CD8-positive, alpha-beta memory T cell (primary cell): Measurements from ENCODE around the gene FGB. TPM values are rescaled to one million over a fixed set of nuclear protein-coding genes. Genes with fewer than 3 reads are reported as not detected.

Experiments
- CTCF ChIA-PET: fragments of 350-600 bp; sonication (Branson Sonifier 250); formaldehyde crosslinking; loops from one replicate; lab custom pipeline; 2021; ENCODE audit warnings: antibody characterized with exemption; lab: Charles Lee
- POLR2A ChIA-PET: fragments of 350-600 bp; sonication (Branson Sonifier 250); formaldehyde crosslinking; loops from one replicate; lab custom pipeline; 2021; ENCODE audit warnings: antibody characterized with exemption; lab: Charles Lee
- DNase-seq, 5 donors: peaks; one replicate each; pipeline versions ENCODE4 v3.0.0 to v3.0.0-alpha.2; 2020 to 2022; ENCODE audit warnings: mixed read lengths in 1 of 5
- H3K27ac ChIP-seq: one replicate; pipeline ENCODE4 v1.7.0; 2013; ENCODE audit warnings: low read depth, mild to moderate bottlenecking, low read length, moderate library complexity
- H3K27me3 ChIP-seq: 2 replicates; pipeline ENCODE4 v1.7.0; 2013; ENCODE audit warnings: low read length, mild to moderate bottlenecking; ENCODE audit not compliant: insufficient read depth, poor library complexity, severe bottlenecking
- H3K36me3 ChIP-seq: 2 replicates; pipeline ENCODE4 v1.7.0; 2013; ENCODE audit warnings: mild to moderate bottlenecking, low read length, moderate library complexity; ENCODE audit not compliant: insufficient read depth
- H3K4me1 ChIP-seq: 2 replicates; pipeline ENCODE4 v1.7.0; 2013; ENCODE audit warnings: mild to moderate bottlenecking, low read length, moderate library complexity; ENCODE audit not compliant: insufficient read depth
- H3K4me3 ChIP-seq: 2 replicates; pipeline ENCODE4 v1.7.0; 2013; ENCODE audit warnings: mild to moderate bottlenecking, low read length
- H3K9me3 ChIP-seq: 2 replicates; pipeline ENCODE4 v1.7.0; 2013; ENCODE audit warnings: mild to moderate bottlenecking, low read length
- H3K27ac Mint-ChIP-seq, 8 donors: one replicate each; pipeline ENCODE4 v1.8.0; 2020 to 2021; ENCODE audit warnings: mixed read lengths in 8 of 8, mild to moderate bottlenecking in 6 of 8, inconsistent platforms in 3 of 8, moderate library complexity in 3 of 8
- H3K27me3 Mint-ChIP-seq, 2 donors: one replicate each; pipeline ENCODE4 v1.8.0; 2020 to 2021; ENCODE audit warnings: mixed read lengths in 2 of 2, mild to moderate bottlenecking in 1 of 2, moderate library complexity in 1 of 2
- H3K36me3 Mint-ChIP-seq, 3 donors: one replicate each; pipeline ENCODE4 v1.8.0; 2020 to 2021; ENCODE audit warnings: mixed read lengths in 3 of 3, inconsistent platforms in 1 of 3, mild to moderate bottlenecking in 1 of 3
- H3K4me1 Mint-ChIP-seq, 3 donors: one replicate each; pipeline ENCODE4 v1.8.0; 2020 to 2021; ENCODE audit warnings: mixed read lengths in 3 of 3, inconsistent platforms in 1 of 3, mild to moderate bottlenecking in 1 of 3
- H3K4me3 Mint-ChIP-seq, 7 donors: one replicate each; pipeline ENCODE4 v1.8.0; 2020 to 2021; ENCODE audit warnings: mixed read lengths in 7 of 7, mild to moderate bottlenecking in 6 of 7, moderate library complexity in 4 of 7, inconsistent platforms in 2 of 7
- H3K9me3 Mint-ChIP-seq, 5 donors: one replicate each; pipeline ENCODE4 v1.8.0; 2020 to 2022; ENCODE audit warnings: mixed read lengths in 5 of 5, mild to moderate bottlenecking in 3 of 5, moderate library complexity in 2 of 5, inconsistent platforms in 1 of 5
- polyA plus RNA-seq: library from polyadenylated mRNA; unstranded; fragments of 300-500 nt; fragmentation: Illumina TruSeq; gene quantifications from one replicate; pipeline ENCODE4 v1.2.3, GENCODE V29; 2021
- total RNA-seq, 2 experiments: library from RNA; stranded (reverse); gene quantifications; one replicate each; pipeline ENCODE4 v1.2.3, GENCODE V29; 2021

Gene FGB
- total RNA-seq = not detected
- polyA plus RNA-seq = not detected

- no peak within 1 kb of the TSS for H3K4me3 Mint-ChIP-seq
- no peaks in the 10 kb centered on the region for H3K9me3 ChIP-seq
- ChIA-PET CTCF (no interaction called here), POLR2A (no interaction called here)
- no peak for DNase-seq
- H3K36me3 Mint-ChIP-seq = no peaks in the 10 kb centered on the region
- no peak within 1 kb of the TSS for H3K27ac Mint-ChIP-seq
- H3K27me3 Mint-ChIP-seq = peaks cover 0 to 20% of the 10 kb centered on the region in 2 donors
- H3K4me1 Mint-ChIP-seq = peaks cover 0 to 5% (median 0%) of the 10 kb centered on the region in 3 donors
- no peaks in the 10 kb centered on the region for H3K27me3 ChIP-seq
- H3K9me3 Mint-ChIP-seq = no peaks in the 10 kb centered on the region
- no peak within 1 kb of the TSS for H3K27ac ChIP-seq
- H3K4me3 ChIP-seq = no peak within 1 kb of the TSS
- H3K36me3 ChIP-seq = no peaks in the 10 kb centered on the region
- H3K4me1 ChIP-seq = no peaks in the 10 kb centered on the region
Measured at GRCh38 chr4:154562697-154563254, at the start of gene FGB. FGB (plus strand) TSS chr4:154563011; CDS start chr4:154563019, 8 bp downstream.

DNA sequence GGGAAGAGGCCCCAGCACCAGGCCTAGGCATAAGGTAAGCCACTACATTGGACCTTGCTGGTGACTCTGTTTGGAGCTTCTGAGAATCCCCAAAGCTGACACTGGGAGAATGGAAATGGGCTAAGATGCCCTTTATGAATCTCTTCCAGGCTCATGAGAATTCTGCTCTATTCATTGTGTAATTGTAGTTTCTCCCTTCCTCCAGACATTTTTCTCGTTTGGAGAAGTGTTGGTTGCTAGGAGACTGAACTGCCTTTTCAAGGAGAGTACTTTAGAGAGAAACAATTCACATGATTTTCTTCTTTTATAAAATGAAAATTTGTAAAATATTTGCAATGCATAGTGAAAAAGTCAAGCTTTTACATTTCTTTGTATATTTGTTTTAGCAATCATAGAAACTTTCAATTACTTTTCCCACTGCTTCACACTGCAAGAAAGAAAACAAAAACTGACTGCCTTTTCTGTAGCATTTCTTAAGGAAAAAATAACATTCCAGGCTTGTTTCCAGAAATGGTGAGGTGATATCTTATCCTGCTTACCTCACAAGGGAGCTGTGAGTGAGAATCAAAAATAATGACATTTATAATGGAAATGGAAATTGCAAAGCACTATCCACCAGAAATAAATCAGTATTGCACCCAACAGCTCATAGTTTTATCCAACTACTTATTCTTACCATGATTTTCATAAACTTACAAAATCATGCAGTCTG, 46.3 kb upstream of the FGB start:
- Histone ChIP-seq H3K27me3 (peaks cover 5% of the 10 kb centered on the region), H3K9me3 (no peaks in the 10 kb centered on the region), H3K27ac (no peak overlapping the region), H3K4me3 (no peak overlapping the region), H3K4me1 (no peaks in the 10 kb centered on the region), H3K36me3 (no peaks in the 10 kb centered on the region)
- CTCF ChIA-PET = no interaction called here
- peaks cover 17 to 70% of the 10 kb centered on the region in 2 donors for H3K27me3 Mint-ChIP-seq
- H3K4me1 Mint-ChIP-seq = no peaks in the 10 kb centered on the region
- no peak overlapping the region for H3K27ac Mint-ChIP-seq
- no peak for DNase-seq
- POLR2A ChIA-PET = no interaction called here
- no peaks in the 10 kb centered on the region for H3K36me3 Mint-ChIP-seq
- H3K9me3 Mint-ChIP-seq = peaks cover 0 to 3% (median 0%) of the 10 kb centered on the region in 5 donors
- H3K4me3 Mint-ChIP-seq = no peak overlapping the region

- Mint-ChIP-seq H3K4me3 (no peak overlapping the region), H3K4me1 (no peaks in the 10 kb centered on the region), H3K36me3 (no peaks in the 10 kb centered on the region), H3K27me3 (peaks cover 18 to 68% of the 10 kb centered on the region in 2 donors), H3K27ac (no peak overlapping the region), H3K9me3 (peaks cover 0 to 3% (median 0%) of the 10 kb centered on the region in 5 donors)
- H3K36me3 ChIP-seq = no peaks in the 10 kb centered on the region
- no peaks in the 10 kb centered on the region for H3K9me3 ChIP-seq
- DNase-seq = no peak
- no peaks in the 10 kb centered on the region for H3K4me1 ChIP-seq
- H3K27ac ChIP-seq = no peak overlapping the region
- CTCF ChIA-PET = no interaction called here
- H3K27me3 ChIP-seq = peaks cover 5% of the 10 kb centered on the region
- H3K4me3 ChIP-seq = no peak overlapping the region
- POLR2A ChIA-PET = no interaction called here
Measured at GRCh38 chr4:154517591-154517990, 45.2 kb upstream of the FGB start.

- Histone ChIP-seq H3K4me3 (no peak overlapping the region), H3K27ac (no peak overlapping the region), H3K4me1 (no peaks in the 10 kb centered on the region), H3K27me3 (peaks cover 5% of the 10 kb centered on the region), H3K36me3 (no peaks in the 10 kb centered on the region), H3K9me3 (no peaks in the 10 kb centered on the region)
- Mint-ChIP-seq H3K27ac (no peak overlapping the region), H3K4me3 (no peak overlapping the region), H3K4me1 (no peaks in the 10 kb centered on the region), H3K27me3 (peaks cover 18 to 68% of the 10 kb centered on the region in 2 donors), H3K9me3 (no peaks in the 10 kb centered on the region), H3K36me3 (no peaks in the 10 kb centered on the region)
- no peak for DNase-seq
- CTCF ChIA-PET = interaction anchor here (1.3 kb wide), 1 partner anchor 8 kb away, joined by 5 read pairs; no protein-coding TSS in a partner anchor
- POLR2A ChIA-PET = no interaction called here
Measured at GRCh38 chr4:154519214-154519613, 43.6 kb upstream of the FGB start.

DNA sequence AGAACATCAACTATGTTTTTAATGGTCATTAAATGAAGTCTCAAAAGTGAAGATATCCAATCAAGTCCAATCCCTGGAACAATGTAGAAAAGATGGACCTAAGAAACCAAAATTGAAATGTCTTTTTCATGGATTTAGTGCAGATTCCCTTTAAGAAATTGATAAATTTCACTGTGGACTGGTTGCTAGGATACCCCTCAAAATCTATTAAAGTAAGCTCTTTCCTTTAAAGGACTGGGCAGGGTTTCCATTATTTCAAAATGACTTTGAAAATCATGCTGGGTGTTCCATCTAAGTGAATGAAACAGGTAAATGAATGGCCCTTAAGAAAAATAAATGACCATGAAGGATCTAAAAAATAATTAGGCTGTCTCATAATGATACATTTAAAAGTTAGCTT, 41.2 kb upstream of the FGB start:
- Mint-ChIP-seq H3K27me3 (peaks cover 27 to 76% of the 10 kb centered on the region in 2 donors), H3K4me3 (no peak overlapping the region), H3K4me1 (no peaks in the 10 kb centered on the region), H3K27ac (no peak overlapping the region), H3K36me3 (peaks cover 0 to 1% (median 0%) of the 10 kb centered on the region in 3 donors), H3K9me3 (no peaks in the 10 kb centered on the region)
- Histone ChIP-seq H3K27ac (no peak overlapping the region), H3K36me3 (no peaks in the 10 kb centered on the region), H3K27me3 (peaks cover 5% of the 10 kb centered on the region), H3K4me3 (no peak overlapping the region), H3K9me3 (no peaks in the 10 kb centered on the region), H3K4me1 (no peaks in the 10 kb centered on the region)
- POLR2A ChIA-PET = no interaction called here
- no peak for DNase-seq
- CTCF ChIA-PET = no interaction called here

DNA sequence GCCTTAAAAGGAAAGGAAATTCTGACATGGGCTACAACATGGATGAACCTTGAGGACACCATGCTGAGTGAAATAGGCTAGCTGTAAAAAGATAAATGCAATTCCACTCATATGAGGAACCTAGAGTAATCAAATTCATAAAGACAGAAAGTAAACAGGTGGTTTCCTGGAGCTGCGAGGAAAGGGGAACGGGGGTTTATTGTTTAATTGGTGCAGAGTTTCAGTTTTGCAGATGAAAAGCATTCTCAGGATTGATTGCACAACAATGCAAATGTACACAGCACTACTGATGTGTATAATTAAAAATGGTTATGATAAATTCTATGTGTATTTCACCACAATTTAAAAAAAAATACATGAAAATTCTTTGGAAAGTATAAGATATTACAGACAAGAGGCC, 36.7 kb upstream of the FGB start:
- CTCF ChIA-PET = no interaction called here
- no peaks in the 10 kb centered on the region for H3K4me1 ChIP-seq
- H3K36me3 ChIP-seq = no peaks in the 10 kb centered on the region
- H3K9me3 Mint-ChIP-seq = no peaks in the 10 kb centered on the region
- no peak overlapping the region for H3K4me3 Mint-ChIP-seq
- H3K9me3 ChIP-seq = no peaks in the 10 kb centered on the region
- no peaks in the 10 kb centered on the region for H3K4me1 Mint-ChIP-seq
- H3K27me3 Mint-ChIP-seq = peaks cover 20 to 51% of the 10 kb centered on the region in 2 donors
- H3K36me3 Mint-ChIP-seq = peaks cover 0 to 1% (median 0%) of the 10 kb centered on the region in 3 donors
- no peak overlapping the region for H3K27ac Mint-ChIP-seq
- no peak overlapping the region for H3K4me3 ChIP-seq
- DNase-seq = no peak
- H3K27ac ChIP-seq = no peak overlapping the region
- POLR2A ChIA-PET = no interaction called here
- no peaks in the 10 kb centered on the region for H3K27me3 ChIP-seq

DNA sequence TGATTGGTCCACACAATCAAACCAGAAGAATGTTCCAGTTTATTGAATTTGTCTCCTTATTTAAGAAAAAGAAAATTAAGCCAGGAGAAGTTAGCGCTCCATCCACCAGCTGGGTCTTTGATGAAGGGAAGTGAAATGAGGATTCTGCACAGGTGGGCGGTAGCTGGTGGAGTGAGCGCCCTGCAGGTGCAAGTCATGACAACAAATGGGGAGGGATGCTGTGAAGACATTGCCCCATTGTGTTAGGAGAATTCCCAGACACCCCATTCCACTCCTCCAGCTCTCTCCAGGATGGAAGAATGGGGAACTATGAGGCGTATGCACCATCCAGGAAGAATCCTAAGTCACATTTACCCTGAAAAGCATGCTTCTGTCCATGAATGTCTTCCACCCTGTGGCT, 35.5 kb upstream of the FGB start:
- no peak for DNase-seq
- Mint-ChIP-seq H3K27me3 (peaks cover 20 to 44% of the 10 kb centered on the region in 2 donors), H3K4me3 (no peak overlapping the region), H3K4me1 (no peaks in the 10 kb centered on the region), H3K9me3 (no peaks in the 10 kb centered on the region), H3K27ac (no peak overlapping the region), H3K36me3 (peaks cover 0 to 1% (median 0%) of the 10 kb centered on the region in 3 donors)
- Histone ChIP-seq H3K36me3 (no peaks in the 10 kb centered on the region), H3K27me3 (no peaks in the 10 kb centered on the region), H3K9me3 (no peaks in the 10 kb centered on the region), H3K27ac (no peak overlapping the region), H3K4me3 (no peak overlapping the region), H3K4me1 (no peaks in the 10 kb centered on the region)
- ChIA-PET CTCF (no interaction called here), POLR2A (no interaction called here)

GRCh38 chr4:154528869-154529268, 33.9 kb upstream of the FGB start:
- Histone ChIP-seq H3K27ac (no peak overlapping the region), H3K27me3 (no peaks in the 10 kb centered on the region), H3K4me1 (no peaks in the 10 kb centered on the region), H3K4me3 (no peak overlapping the region), H3K36me3 (no peaks in the 10 kb centered on the region), H3K9me3 (no peaks in the 10 kb centered on the region)
- no peak for DNase-seq
- POLR2A ChIA-PET = no interaction called here
- no peaks in the 10 kb centered on the region for H3K9me3 Mint-ChIP-seq
- H3K36me3 Mint-ChIP-seq = peaks cover 0 to 1% (median 0%) of the 10 kb centered on the region in 3 donors
- no peak overlapping the region for H3K27ac Mint-ChIP-seq
- peaks cover 15 to 34% of the 10 kb centered on the region in 2 donors for H3K27me3 Mint-ChIP-seq
- CTCF ChIA-PET = no interaction called here
- no peak overlapping the region for H3K4me3 Mint-ChIP-seq
- H3K4me1 Mint-ChIP-seq = no peaks in the 10 kb centered on the region
